Nephron progenitor cell (in vitro differentiated cells): ENCODE results near the gene CCDC9B.

ENCODE experiments used
- DNase-seq: peaks from one replicate; pipeline ENCODE4 v3.0.0; 2021
- H3K27ac Mint-ChIP-seq: 2 replicates; pipeline ENCODE4 v1.8.0; 2021; ENCODE audit warnings: mild to moderate bottlenecking, moderate library complexity, mixed read lengths
- H3K27me3 Mint-ChIP-seq: 2 replicates; pipeline ENCODE4 v1.8.0; 2021; ENCODE audit warnings: mild to moderate bottlenecking, low read depth, mixed read lengths; ENCODE audit not compliant: poor library complexity
- H3K36me3 Mint-ChIP-seq: 2 replicates; pipeline ENCODE4 v1.8.0; 2021; ENCODE audit warnings: low read depth, mixed read lengths
- H3K4me1 Mint-ChIP-seq: 2 replicates; pipeline ENCODE4 v1.8.0; 2021; ENCODE audit warnings: mixed read lengths
- H3K4me3 Mint-ChIP-seq: 2 replicates; pipeline ENCODE4 v1.8.0; 2021; ENCODE audit warnings: mild to moderate bottlenecking, moderate library complexity, mixed read lengths
- H3K9me3 Mint-ChIP-seq: 2 replicates; pipeline ENCODE4 v1.8.0; 2021; ENCODE audit warnings: mild to moderate bottlenecking, moderate library complexity, mixed read lengths
- TF ChIP-seq, protein P1 (sequence below): fragments of 200-600 bp; sonication (generic); IDR thresholded peaks from 2 replicates; pipeline ENCODE4 v1.5.0; 2021; ENCODE audit warnings: antibody characterized with exemption

Gene CCDC9B

DNA sequence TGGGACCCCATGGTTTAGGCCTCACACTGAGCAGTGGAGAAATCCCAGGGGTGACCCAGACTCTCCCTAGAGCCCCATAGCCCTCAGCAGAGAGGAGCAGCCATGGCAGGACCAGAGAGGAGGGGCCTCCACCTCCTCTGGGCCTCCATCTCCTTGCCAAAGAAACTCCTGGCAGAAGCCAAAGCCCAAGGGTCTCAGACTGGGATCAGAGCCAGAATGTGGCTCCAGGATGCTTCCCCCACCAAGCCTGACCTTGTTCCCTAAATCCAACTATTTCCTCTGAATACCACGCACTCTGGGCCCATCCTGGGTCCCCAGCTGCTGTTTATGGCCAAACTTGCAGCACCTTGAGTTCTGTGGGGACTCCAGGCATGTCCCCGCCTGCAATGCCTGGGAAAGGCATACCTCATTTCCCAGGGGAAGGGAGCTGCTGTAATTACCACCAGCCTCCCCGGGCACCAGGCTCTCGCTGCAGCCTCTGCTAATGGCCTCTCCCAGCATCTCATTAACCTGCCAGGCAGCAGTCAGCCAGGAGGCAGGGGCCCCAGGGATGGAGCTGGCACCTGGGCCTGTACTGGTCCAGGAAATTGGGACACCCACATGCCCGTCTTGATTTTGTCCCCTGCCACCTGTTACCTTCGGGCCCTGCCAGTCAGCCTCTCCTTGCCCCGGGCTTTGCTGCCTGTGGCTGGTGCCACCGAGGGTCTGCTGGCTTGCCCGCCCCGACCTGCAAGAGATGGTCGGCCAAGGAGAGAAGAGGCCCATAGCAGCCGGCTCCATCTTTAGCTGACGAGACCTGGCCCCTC, 4.6 kb downstream of the CCDC9B start:
- Mint-ChIP-seq H3K27me3 (peaks cover 13% of the 10 kb centered on the region), H3K27ac (no peak overlapping the region), H3K4me3 (no peak overlapping the region), H3K36me3 (no peaks in the 10 kb centered on the region), H3K9me3 (no peaks in the 10 kb centered on the region), H3K4me1 (peaks cover 51% of the 10 kb centered on the region)
- no peak for DNase-seq
- TF ChIP-seq, protein P1, sequence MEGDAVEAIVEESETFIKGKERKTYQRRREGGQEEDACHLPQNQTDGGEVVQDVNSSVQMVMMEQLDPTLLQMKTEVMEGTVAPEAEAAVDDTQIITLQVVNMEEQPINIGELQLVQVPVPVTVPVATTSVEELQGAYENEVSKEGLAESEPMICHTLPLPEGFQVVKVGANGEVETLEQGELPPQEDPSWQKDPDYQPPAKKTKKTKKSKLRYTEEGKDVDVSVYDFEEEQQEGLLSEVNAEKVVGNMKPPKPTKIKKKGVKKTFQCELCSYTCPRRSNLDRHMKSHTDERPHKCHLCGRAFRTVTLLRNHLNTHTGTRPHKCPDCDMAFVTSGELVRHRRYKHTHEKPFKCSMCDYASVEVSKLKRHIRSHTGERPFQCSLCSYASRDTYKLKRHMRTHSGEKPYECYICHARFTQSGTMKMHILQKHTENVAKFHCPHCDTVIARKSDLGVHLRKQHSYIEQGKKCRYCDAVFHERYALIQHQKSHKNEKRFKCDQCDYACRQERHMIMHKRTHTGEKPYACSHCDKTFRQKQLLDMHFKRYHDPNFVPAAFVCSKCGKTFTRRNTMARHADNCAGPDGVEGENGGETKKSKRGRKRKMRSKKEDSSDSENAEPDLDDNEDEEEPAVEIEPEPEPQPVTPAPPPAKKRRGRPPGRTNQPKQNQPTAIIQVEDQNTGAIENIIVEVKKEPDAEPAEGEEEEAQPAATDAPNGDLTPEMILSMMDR = no peak

DNA sequence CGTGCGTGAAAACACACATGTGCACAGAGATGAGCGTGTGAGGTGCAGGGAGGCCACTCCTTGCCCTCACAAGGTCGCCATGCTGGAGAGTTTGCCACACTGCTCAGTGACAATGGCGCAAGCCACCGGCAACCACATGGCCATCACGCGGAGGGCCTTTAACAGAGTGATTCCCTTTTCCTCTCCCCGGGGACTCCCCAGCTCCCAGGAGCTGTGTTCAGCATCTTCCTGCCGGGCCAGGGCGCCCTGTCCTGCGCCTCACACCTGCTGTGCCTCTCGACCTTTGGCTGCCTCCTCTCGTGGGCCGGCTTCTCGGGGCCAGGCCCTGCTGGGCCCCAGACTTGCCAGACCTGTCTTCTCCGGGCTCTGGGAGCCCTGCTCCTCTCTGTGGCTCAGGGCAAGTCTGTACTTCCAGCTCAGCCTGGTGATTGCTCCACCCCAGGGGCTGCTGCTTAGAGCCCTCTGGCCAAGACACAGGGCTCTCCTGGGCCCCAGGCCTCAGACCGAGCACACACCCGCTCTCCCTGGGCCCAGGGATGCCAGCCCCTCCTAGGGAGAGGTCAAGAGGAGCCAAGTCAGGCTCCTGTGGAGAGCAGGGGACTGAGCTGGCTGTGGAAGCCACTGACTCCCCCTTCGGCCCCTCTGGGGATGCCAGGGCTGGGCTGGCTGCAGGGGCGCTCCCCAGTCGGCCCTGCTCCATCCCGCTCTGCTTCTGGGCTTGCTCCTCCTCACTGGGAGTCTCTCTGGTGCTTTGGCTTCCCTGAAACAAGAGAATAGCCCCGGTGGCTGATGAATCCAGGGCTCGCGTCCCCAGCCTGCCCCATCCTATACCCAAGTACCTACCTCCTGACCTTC, 5.6 kb downstream of the CCDC9B start:
- peaks cover 13% of the 10 kb centered on the region for H3K27me3 Mint-ChIP-seq
- H3K4me1 Mint-ChIP-seq = peaks cover 49% of the 10 kb centered on the region
- H3K4me3 Mint-ChIP-seq = no peak overlapping the region
- H3K27ac Mint-ChIP-seq = no peak overlapping the region
- H3K9me3 Mint-ChIP-seq = no peaks in the 10 kb centered on the region
- DNase-seq = no peak
- no peaks in the 10 kb centered on the region for H3K36me3 Mint-ChIP-seq
- TF ChIP-seq, protein P1 = no peak

DNA sequence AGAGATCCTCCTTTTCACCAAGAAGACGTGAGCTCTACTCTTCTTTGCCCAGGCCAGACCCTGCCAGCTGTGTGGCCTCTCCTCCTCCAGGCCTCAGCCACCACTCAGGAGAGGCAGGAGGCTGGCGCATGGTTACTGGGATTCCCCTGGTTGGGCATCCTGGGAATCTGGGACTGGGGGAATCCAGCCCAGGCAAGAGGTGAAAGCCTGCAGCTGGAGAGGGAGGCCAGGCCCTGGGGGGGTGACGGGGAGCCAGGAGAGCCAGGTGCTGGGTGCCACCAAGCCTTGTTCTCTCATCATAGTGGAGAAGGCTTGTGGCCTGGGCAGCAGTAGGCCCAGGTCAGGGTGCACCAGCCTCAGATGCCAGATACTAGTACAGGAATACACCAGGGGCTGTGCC, 6.2 kb downstream of the CCDC9B start:
- H3K27ac Mint-ChIP-seq = no peak overlapping the region
- H3K9me3 Mint-ChIP-seq = no peaks in the 10 kb centered on the region
- no peak for DNase-seq
- TF ChIP-seq, protein P1 = no peak
- peaks cover 46% of the 10 kb centered on the region for H3K4me1 Mint-ChIP-seq
- no peaks in the 10 kb centered on the region for H3K36me3 Mint-ChIP-seq
- no peak overlapping the region for H3K4me3 Mint-ChIP-seq
- peaks cover 10% of the 10 kb centered on the region for H3K27me3 Mint-ChIP-seq

DNA sequence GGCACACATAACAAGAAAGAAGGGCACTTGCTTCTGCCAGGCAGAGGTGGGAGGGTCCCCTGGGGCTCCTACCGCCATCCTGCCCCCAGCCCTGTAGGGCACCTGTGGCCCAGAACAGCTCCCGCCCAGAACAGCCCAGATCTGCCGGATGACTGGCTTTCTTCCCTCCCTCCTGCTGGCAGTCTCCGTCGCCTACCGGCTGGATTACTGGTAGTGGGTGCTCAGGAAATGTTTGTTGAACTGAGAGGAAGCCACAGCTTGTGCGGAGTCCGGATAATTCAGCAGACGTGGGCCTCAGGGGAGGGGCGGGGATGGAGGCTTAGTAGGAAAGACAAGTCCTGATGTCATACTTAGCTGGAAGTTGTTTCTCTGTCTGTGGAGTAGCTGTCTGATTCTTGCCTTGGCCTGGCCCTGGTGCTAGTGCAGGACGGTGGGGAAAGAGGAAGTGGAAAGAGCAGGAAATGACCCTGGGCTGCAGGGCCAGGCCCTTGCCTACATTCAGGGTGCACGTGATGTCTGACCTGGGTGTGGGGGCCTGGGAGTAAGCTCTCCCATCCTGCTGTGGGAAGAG, 6.7 kb downstream of the CCDC9B start:
- no peak overlapping the region for H3K27ac Mint-ChIP-seq
- H3K4me1 Mint-ChIP-seq = peaks cover 48% of the 10 kb centered on the region
- TF ChIP-seq, protein P1 = no peak
- DNase-seq = no peak
- H3K27me3 Mint-ChIP-seq = peaks cover 8% of the 10 kb centered on the region
- no peak overlapping the region for H3K4me3 Mint-ChIP-seq
- H3K9me3 Mint-ChIP-seq = no peaks in the 10 kb centered on the region
- no peaks in the 10 kb centered on the region for H3K36me3 Mint-ChIP-seq

DNA sequence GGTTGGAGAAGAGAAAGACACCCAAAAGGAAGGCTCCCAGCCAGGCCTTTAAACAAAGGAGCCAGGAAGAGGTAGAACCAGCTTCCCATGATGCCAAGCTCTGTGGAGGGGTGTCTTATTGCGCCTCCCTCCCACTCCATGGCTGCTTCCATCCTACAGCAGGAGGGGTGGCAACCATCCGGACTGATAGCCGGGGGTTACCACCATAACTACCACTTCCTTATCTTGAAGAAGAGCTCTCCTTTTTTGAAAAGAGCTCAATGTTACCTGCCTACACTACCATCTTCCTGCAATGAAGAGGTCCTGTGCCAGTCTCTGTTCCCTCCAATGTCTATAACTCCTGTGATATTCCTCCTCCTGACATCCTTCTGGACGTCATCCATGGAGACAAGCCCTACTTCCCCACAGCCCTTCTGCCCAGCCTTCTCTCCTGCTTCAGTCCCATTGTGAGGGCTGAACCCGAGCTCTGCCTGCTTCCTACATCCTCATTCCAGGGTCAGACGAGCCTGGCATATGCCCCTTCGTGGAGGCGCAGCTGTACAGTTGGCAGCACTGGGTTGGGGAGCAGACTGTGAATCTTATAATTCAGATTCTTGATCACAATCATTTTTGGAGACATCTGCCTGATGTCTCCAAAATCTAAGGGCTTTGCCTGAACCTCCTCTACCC, 8.5 kb downstream of the CCDC9B start:
- peaks cover 20% of the 10 kb centered on the region for H3K27me3 Mint-ChIP-seq
- H3K36me3 Mint-ChIP-seq = no peaks in the 10 kb centered on the region
- H3K27ac Mint-ChIP-seq = no peak overlapping the region
- no peak for DNase-seq
- TF ChIP-seq, protein P1 = no peak
- H3K9me3 Mint-ChIP-seq = no peaks in the 10 kb centered on the region
- no peak overlapping the region for H3K4me3 Mint-ChIP-seq
- peaks cover 55% of the 10 kb centered on the region for H3K4me1 Mint-ChIP-seq
